ENCODE measurements around the gene CLEC4M. TPM values are rescaled to one million over a fixed set of nuclear protein-coding genes. Genes with fewer than 3 reads are reported as not detected.
"Not testable (repeated sequence)": the region's sequence is repeated elsewhere in the genome, so short reads cannot be mapped to it uniquely, and the experiment has no call there.

The CLEC4M gene
- total RNA-seq, 6 experiments from 2014 or later: not detected

GRCh38 chr19:7811989-7812388 is 48.9 kb downstream of the CLEC4M start:
- no peak for DNase-seq
- TF ChIP-seq CTCF (IDR thresholded peaks at IDR 0.05): no peak
- Mint-ChIP-seq H3K9me3 (peaks cover 19% of the 10 kb centered on the region), H3K27ac (no peak overlapping the region), H3K4me3 (no peak overlapping the region), H3K27me3 (ENCODE audit: insufficient read depth) (peaks cover 6% of the 10 kb centered on the region), H3K36me3 (ENCODE audit: low read depth) (no peaks in the 10 kb centered on the region), H3K4me1 (ENCODE audit: low read depth) (peaks cover 7% of the 10 kb centered on the region)

GRCh38 chr19:7815325-7815724 is 52.3 kb downstream of the CLEC4M start:
- Mint-ChIP-seq H3K4me1 (ENCODE audit: low read depth) (no peaks in the 10 kb centered on the region), H3K27me3 (ENCODE audit: insufficient read depth) (peaks cover 14% of the 10 kb centered on the region), H3K27ac (no peak overlapping the region), H3K36me3 (ENCODE audit: low read depth) (no peaks in the 10 kb centered on the region), H3K4me3 (no peak overlapping the region), H3K9me3 (peaks cover 19% of the 10 kb centered on the region)
- no peak for DNase-seq
- no peak for TF ChIP-seq CTCF (IDR thresholded peaks at IDR 0.05)

- H3K9me3 Mint-ChIP-seq: peaks cover 14% of the 10 kb centered on the region
- not testable (repeated sequence) for H3K4me1 Mint-ChIP-seq (ENCODE audit: low read depth); H3K36me3 Mint-ChIP-seq (ENCODE audit: low read depth)
Observed at GRCh38 chr19:7816040-7816439, 53.0 kb downstream of the CLEC4M start.

GRCh38 chr19:7817801-7818200 is 54.8 kb downstream of the CLEC4M start:
- TF ChIP-seq CTCF (IDR thresholded peaks at IDR 0.05): no peak
- Mint-ChIP-seq H3K27me3 (ENCODE audit: insufficient read depth) (peaks cover 19% of the 10 kb centered on the region), H3K4me3 (no peak overlapping the region), H3K36me3 (ENCODE audit: low read depth) (no peaks in the 10 kb centered on the region), H3K4me1 (ENCODE audit: low read depth) (no peaks in the 10 kb centered on the region), H3K27ac (no peak overlapping the region), H3K9me3 (0 out of 2 replicates have a peak, but pooled peaks cover 4% of the 10 kb centered on the region)
- DNase-seq: no peak

More at GRCh38 chr19:7816040-7816439, 53.0 kb downstream of the CLEC4M start:
- DNase-seq, H3K4me3 Mint-ChIP-seq, H3K27ac Mint-ChIP-seq: not testable (repeated sequence)
- H3K27me3 Mint-ChIP-seq (ENCODE audit: insufficient read depth): peaks cover 13% of the 10 kb centered on the region

GRCh38 chr19:7818806-7819205 is 55.8 kb downstream of the CLEC4M start:
- Mint-ChIP-seq H3K9me3 (0 out of 2 replicates have a peak, but pooled peaks cover 4% of the 10 kb centered on the region), H3K4me3 (no peak overlapping the region)

More at GRCh38 chr19:7818806-7819205, 55.8 kb downstream of the CLEC4M start:
- H3K27ac Mint-ChIP-seq: no peak overlapping the region
- H3K4me1 Mint-ChIP-seq (ENCODE audit: low read depth): peaks cover 4% of the 10 kb centered on the region
- DNase-seq: no peak
- no peak for TF ChIP-seq CTCF (IDR thresholded peaks at IDR 0.05)
- H3K36me3 Mint-ChIP-seq (ENCODE audit: low read depth): no peaks in the 10 kb centered on the region
- H3K27me3 Mint-ChIP-seq (ENCODE audit: insufficient read depth): peaks cover 21% of the 10 kb centered on the region

Other genes starting within 250 kb of the CLEC4M start
- 10 to 100 TPM; 30.0 to 41.1 (median 35.8) TPM for gene ZNF358, start 247.1 kb upstream of the CLEC4M start, total RNA-seq (2021; fragmentation: NEBNext Ultra II Directional; extraction: Animal tissue kit (Norgen Biotek cat#: 25700))
- gene MCOLN1, start 240.6 kb upstream of the CLEC4M start, total RNA-seq (2021; fragmentation: NEBNext Ultra II Directional; extraction: Animal tissue kit (Norgen Biotek cat#: 25700)): 10 to 100 TPM; 18.2 to 28.7 (median 21.3) TPM
- gene PNPLA6, start 227.5 kb upstream of the CLEC4M start, total RNA-seq (2021; fragmentation: NEBNext Ultra II Directional; extraction: Animal tissue kit (Norgen Biotek cat#: 25700)): 100 to 1,000 TPM; 123 to 157 (median 138) TPM
- not detected for gene CAMSAP3, start 167.4 kb upstream of the CLEC4M start, total RNA-seq (2021; fragmentation: NEBNext Ultra II Directional; extraction: Animal tissue kit (Norgen Biotek cat#: 25700))
- gene XAB2, start 133.7 kb upstream of the CLEC4M start, total RNA-seq (2021; fragmentation: NEBNext Ultra II Directional; extraction: Animal tissue kit (Norgen Biotek cat#: 25700)): 10 to 100 TPM; 35.1 to 39.8 (median 36.3) TPM
- gene PET100, start 133.4 kb upstream of the CLEC4M start, total RNA-seq (2021; fragmentation: NEBNext Ultra II Directional; extraction: Animal tissue kit (Norgen Biotek cat#: 25700)): 100 to 1,000 TPM in 5 of 6 experiments, 10 to 100 TPM in 1; 82.1 to 138 (median 110) TPM
- not detected for gene PCP2, start 129.5 kb upstream of the CLEC4M start, total RNA-seq (2021; fragmentation: NEBNext Ultra II Directional; extraction: Animal tissue kit (Norgen Biotek cat#: 25700))
- gene STXBP2, start 126.1 kb upstream of the CLEC4M start, total RNA-seq (2021; fragmentation: NEBNext Ultra II Directional; extraction: Animal tissue kit (Norgen Biotek cat#: 25700)): 1 to 10 TPM; 1.8 to 6.7 (median 4.4) TPM
- gene RETN, start 94.2 kb upstream of the CLEC4M start, total RNA-seq (2021; fragmentation: NEBNext Ultra II Directional; extraction: Animal tissue kit (Norgen Biotek cat#: 25700)): not detected
- gene MCEMP1, start 86.2 kb upstream of the CLEC4M start, total RNA-seq (2021; fragmentation: NEBNext Ultra II Directional; extraction: Animal tissue kit (Norgen Biotek cat#: 25700)): not detected
- 100 to 1,000 TPM; 143 to 179 (median 159) TPM for gene TRAPPC5, start 82.4 kb upstream of the CLEC4M start, total RNA-seq (2021; fragmentation: NEBNext Ultra II Directional; extraction: Animal tissue kit (Norgen Biotek cat#: 25700))
- gene FCER2, start 61.1 kb upstream of the CLEC4M start, total RNA-seq (2021; fragmentation: NEBNext Ultra II Directional; extraction: Animal tissue kit (Norgen Biotek cat#: 25700)): not detected
- not detected for gene CLEC4G, start 31.1 kb upstream of the CLEC4M start, total RNA-seq (2021; fragmentation: NEBNext Ultra II Directional; extraction: Animal tissue kit (Norgen Biotek cat#: 25700))
- gene CD209, start 15.7 kb upstream of the CLEC4M start, total RNA-seq (2021; fragmentation: NEBNext Ultra II Directional; extraction: Animal tissue kit (Norgen Biotek cat#: 25700)): not detected
- 10 to 100 TPM; 26.4 to 33.0 (median 27.7) TPM for gene EVI5L, start 67.0 kb downstream of the CLEC4M start, total RNA-seq (2021; fragmentation: NEBNext Ultra II Directional; extraction: Animal tissue kit (Norgen Biotek cat#: 25700))
- under 1 TPM in 4 of 6 experiments, not detected in 2; 0.05 to 0.18 (median 0.09) TPM for gene PRR36, start 111.1 kb downstream of the CLEC4M start, total RNA-seq (2021; fragmentation: NEBNext Ultra II Directional; extraction: Animal tissue kit (Norgen Biotek cat#: 25700))
- gene LRRC8E, start 125.3 kb downstream of the CLEC4M start, total RNA-seq (2021; fragmentation: NEBNext Ultra II Directional; extraction: Animal tissue kit (Norgen Biotek cat#: 25700)): 1 to 10 TPM; 4.9 to 7.3 (median 6.1) TPM
- 10 to 100 TPM; 21.7 to 25.8 (median 22.8) TPM for gene MAP2K7, start 140.6 kb downstream of the CLEC4M start, total RNA-seq (2021; fragmentation: NEBNext Ultra II Directional; extraction: Animal tissue kit (Norgen Biotek cat#: 25700))
- 10 to 100 TPM in 2 of 6 experiments, 1 to 10 TPM in 4; 4.5 to 12.0 (median 7.7) TPM for gene TGFBR3L, start 151.6 kb downstream of the CLEC4M start, total RNA-seq (2021; fragmentation: NEBNext Ultra II Directional; extraction: Animal tissue kit (Norgen Biotek cat#: 25700))
- gene SNAPC2, start 157.1 kb downstream of the CLEC4M start, total RNA-seq (2021; fragmentation: NEBNext Ultra II Directional; extraction: Animal tissue kit (Norgen Biotek cat#: 25700)): 10 to 100 TPM; 22.3 to 27.1 (median 25.2) TPM
- gene CTXN1, start 162.9 kb downstream of the CLEC4M start, total RNA-seq (2021; fragmentation: NEBNext Ultra II Directional; extraction: Animal tissue kit (Norgen Biotek cat#: 25700)): 10 to 100 TPM in 2 of 6 experiments, 1 to 10 TPM in 4; 5.0 to 14.0 (median 5.4) TPM
- gene TIMM44, start 180.4 kb downstream of the CLEC4M start, total RNA-seq (2021; fragmentation: NEBNext Ultra II Directional; extraction: Animal tissue kit (Norgen Biotek cat#: 25700)): 10 to 100 TPM; 42.9 to 53.5 (median 46.1) TPM
- 100 to 1,000 TPM; 105 to 127 (median 115) TPM for gene ELAVL1, start 242.4 kb downstream of the CLEC4M start, total RNA-seq (2021; fragmentation: NEBNext Ultra II Directional; extraction: Animal tissue kit (Norgen Biotek cat#: 25700))

Measured in HFFc6 (cell line).